GM18870 (cell line): ENCODE data around the gene PAQR5.

Source experiments
- ATAC-seq: cut with Tn5 transposase; IDR thresholded peaks from one replicate; pipeline ENCODE4 v1.9.1; 2021; ENCODE audit warnings: moderate library complexity; ENCODE audit not compliant: unreplicated experiment

PAQR5 gene

GRCh38 chr15:69389426-69389825 lies 90.7 kb downstream of the PAQR5 start:
- ATAC-seq, result no peak

- no peak for ATAC-seq
These were observed 91.9 kb downstream of the PAQR5 start for GRCh38 chr15:69390575-69390974.

- ATAC-seq, result no peak
These were observed 92.5 kb downstream of the PAQR5 start for GRCh38 chr15:69391046-69391757.

GRCh38 chr15:69392352-69392751 lies 93.6 kb downstream of the PAQR5 start:
- ATAC-seq, result no peak

- ATAC-seq, result no peak
These were observed 95.2 kb downstream of the PAQR5 start for GRCh38 chr15:69393831-69394491.

GRCh38 chr15:69394556-69395282 lies 96.0 kb downstream of the PAQR5 start:
- no peak for ATAC-seq

- ATAC-seq, result no peak
These were observed 96.7 kb downstream of the PAQR5 start for GRCh38 chr15:69395460-69395859.

- no peak for ATAC-seq
These were observed 97.3 kb downstream of the PAQR5 start for GRCh38 chr15:69395991-69396390.

GRCh38 chr15:69398491-69398891 lies 99.8 kb downstream of the PAQR5 start:
- ATAC-seq, result no peak

GRCh38 chr15:69400850-69401249 lies 102.1 kb downstream of the PAQR5 start:
- no peak for ATAC-seq

GRCh38 chr15:69402816-69403215 lies 104.1 kb downstream of the PAQR5 start:
- ATAC-seq, result no peak

GRCh38 chr15:69403594-69403993 lies 104.9 kb downstream of the PAQR5 start:
- ATAC-seq, result no peak

- ATAC-seq, result no peak
These were observed 106.4 kb downstream of the PAQR5 start for GRCh38 chr15:69405110-69405509.

GRCh38 chr15:69407719-69408400 lies 109.1 kb downstream of the PAQR5 start:
- ATAC-seq, result no peak

- ATAC-seq, result no peak
These were observed 110.1 kb downstream of the PAQR5 start for GRCh38 chr15:69408841-69409240.

- ATAC-seq, result no peak
These were observed 111.6 kb downstream of the PAQR5 start for GRCh38 chr15:69410248-69410874.

- ATAC-seq, result no peak
These were observed 113.6 kb downstream of the PAQR5 start for GRCh38 chr15:69412274-69412673.

- no peak for ATAC-seq
These were observed 114.0 kb downstream of the PAQR5 start for GRCh38 chr15:69412701-69413100.

- peak; percentile 85 for ATAC-seq
These were observed 115.3 kb downstream of the PAQR5 start, which contains the start of gene KIF23 for GRCh38 chr15:69413822-69414700. Gene KIF23, plus strand, starts transcription at chr15:69414349. Its CDS starts 117 bp downstream, at chr15:69414466.

- peak; percentile 18 for ATAC-seq
These were observed 116.0 kb downstream of the PAQR5 start for GRCh38 chr15:69414701-69415167.
